Stimulated activated CD4-positive, alpha-beta T cell treated with anti-CD3 and anti-CD28 coated beads, Interleukin-1b, Interleukin-23, amount 100 ng/mL, for 48 hours (primary cell): ENCODE data around the gene SEPTIN3.

Source experiments
- DNase-seq: peaks from one replicate; pipeline ENCODE4 v3.0.0-alpha.2; 2020

SEPTIN3 gene

DNA sequence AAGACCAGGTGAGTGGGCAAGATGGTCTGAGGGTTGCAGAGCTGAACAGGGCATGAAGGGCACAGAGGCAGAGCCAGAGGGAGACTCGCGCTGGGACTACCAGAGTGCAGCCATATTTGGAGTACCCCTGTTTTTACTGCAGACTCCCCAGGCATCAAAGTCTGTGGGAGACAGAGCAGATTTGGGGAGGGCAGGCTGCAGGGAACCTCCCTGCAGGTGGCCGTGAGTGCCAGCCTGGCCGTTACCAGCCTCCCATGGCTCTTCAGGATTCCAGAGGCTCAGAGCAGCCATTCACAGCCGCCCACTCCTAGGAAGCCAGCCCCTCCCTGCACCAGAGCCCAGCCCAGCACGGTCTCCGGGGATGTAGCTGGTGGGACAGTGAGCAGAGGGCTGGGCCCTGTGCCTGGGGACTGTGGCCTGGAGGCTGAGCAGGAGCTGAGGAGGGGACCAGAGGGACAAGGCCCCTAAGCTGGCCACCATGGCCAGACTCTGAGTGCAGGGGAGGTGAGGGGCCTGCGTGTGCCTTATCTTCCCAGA, at the start of gene SEPTIN3:
TSS of gene SEPTIN3 (plus strand) at position 334 of the 537 bp plus-strand sequence. CDS start 2,050 bp downstream, outside the sequence.
- DNase-seq: no peak

GRCh38 chr22:41920271-41920976, 48.8 kb upstream of the SEPTIN3 start:
- no peak for DNase-seq

- no peak for DNase-seq
Measured at GRCh38 chr22:41922328-41922727, 46.9 kb upstream of the SEPTIN3 start.

- no peak for DNase-seq
Measured at GRCh38 chr22:41922940-41923594, 46.2 kb upstream of the SEPTIN3 start.

DNA sequence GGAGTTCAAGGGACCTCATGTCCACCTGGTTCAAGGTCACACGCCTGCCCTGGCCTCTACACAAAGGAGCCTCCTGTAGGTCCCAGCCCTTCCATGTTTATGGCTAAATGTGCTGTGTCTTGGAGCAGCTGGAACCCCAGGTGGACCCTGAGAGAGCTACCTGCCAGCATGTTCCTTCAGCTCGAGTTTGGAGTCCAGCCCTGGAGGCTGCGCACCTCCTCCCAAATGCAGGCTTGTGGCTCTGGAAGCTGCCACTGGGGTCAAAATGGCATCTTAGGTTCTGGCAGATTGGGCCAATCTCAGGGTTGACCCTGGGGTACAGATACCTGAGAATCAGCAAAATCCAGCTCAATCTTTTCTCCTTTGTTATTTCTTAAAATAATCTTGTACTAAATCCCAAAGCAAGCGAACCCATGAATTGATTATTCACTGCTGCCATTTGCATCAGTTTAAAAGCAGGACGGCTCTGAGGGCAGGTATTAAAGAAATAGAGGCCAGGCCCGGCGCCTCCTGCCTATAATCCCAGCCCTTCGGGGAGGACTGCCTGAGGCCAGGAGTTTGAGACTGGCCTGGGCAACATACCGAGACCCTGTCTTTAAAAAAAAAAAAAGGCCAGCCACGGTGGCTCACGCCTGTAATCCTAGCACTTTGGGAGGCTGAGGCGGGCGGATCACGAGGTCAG, 45.5 kb upstream of the SEPTIN3 start:
- DNase-seq: no peak

DNA sequence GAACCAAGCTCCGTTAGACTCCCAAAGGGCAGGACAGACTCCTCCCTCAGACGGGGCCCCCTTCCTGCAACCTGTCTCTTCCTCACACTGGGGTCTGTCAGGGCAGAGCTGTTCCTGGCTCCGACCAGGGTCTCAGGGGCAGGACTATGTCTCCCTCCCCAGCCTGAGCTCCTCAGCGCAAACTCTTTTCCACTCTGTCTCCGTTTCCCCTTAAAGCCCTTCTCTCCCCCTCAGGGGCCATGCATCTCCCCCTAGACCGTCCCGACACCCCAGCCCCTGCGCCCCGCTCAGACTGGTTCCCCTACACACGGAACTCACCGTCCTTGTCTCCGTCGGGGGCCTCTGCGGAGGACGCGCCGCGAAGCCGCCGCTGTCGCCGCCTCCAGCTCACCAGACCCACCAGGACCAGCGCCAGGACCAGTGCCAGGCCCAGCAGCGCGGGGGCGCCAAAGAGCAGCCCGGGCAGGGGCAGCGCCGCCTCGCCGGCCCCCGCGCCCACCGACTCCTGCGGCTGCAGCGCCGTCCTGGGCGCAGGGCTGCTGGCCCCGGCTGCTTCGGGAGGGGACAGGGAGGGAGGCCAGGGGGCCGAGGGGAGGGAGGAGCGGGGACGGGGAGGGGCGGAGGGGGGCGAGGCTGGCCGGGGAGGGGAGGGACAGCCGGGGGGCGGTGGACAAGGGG, 43.3 kb upstream of the SEPTIN3 start:
- DNase-seq: peak; percentile 77

DNA sequence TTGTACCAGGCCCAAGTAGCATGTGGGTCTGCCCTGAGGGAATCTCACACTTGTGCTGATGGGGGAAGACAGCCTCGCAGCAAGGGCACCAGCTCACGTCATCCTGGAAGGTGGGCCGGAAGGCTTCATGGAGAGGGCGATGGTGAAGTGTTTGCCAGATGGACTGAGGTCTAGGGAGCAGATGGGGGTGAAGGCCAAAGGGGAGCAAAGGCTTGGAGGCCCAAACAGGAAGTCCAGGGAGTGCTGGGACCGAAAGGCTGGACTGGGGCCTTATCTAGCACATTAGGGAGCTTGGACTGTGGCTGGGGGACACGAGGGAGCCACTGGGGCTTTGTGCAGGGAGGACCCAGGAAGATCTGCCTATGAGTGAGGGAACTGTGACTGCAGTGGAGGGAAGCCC, 41.4 kb upstream of the SEPTIN3 start:
- no peak for DNase-seq

- no peak for DNase-seq
Measured at GRCh38 chr22:41928593-41929417, 40.4 kb upstream of the SEPTIN3 start.

- no peak for DNase-seq
Measured at GRCh38 chr22:41929418-41929810, 39.8 kb upstream of the SEPTIN3 start.

- DNase-seq: no peak
Measured at GRCh38 chr22:41931701-41932269, 37.5 kb upstream of the SEPTIN3 start.

- no peak for DNase-seq
Measured at GRCh38 chr22:41932353-41932752, 36.9 kb upstream of the SEPTIN3 start.

- DNase-seq: no peak
Measured at GRCh38 chr22:41933411-41934177, 35.6 kb upstream of the SEPTIN3 start.

- no peak for DNase-seq
Measured at GRCh38 chr22:41934284-41935014, 34.8 kb upstream of the SEPTIN3 start.

DNA sequence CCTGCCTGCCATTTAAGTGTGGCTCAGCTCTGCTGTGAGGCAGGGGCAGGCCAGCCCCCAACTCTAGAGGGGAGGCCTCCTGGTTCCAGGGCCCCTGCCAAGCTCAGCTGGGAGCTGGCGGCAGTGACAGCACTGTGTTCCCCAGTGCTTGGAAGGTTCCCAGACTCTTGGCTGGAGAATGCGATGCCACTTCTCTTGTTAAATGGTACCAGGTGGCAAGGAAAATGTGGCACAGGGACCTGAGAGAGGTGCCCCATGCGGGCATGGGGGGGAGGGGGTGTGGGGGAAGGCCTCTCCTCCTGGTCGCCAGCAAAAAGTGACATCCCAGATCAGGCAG, 34.3 kb upstream of the SEPTIN3 start:
- no peak for DNase-seq

- DNase-seq: no peak
Measured at GRCh38 chr22:41935509-41935908, 33.7 kb upstream of the SEPTIN3 start.

DNA sequence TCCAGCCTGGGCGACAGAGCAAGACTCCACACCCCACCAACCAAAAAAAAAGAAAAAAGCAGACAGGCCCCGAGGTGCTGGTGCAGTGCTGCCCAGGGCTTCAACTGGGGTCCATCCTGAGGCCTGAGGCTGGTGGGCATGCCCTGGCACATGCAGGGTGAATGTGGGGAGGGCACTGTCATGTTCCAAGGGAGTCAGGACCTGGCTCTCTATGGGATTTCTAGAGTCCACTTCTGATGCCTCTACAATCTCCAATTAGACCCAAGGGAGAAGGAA, 32.4 kb upstream of the SEPTIN3 start:
- no peak for DNase-seq

- DNase-seq: peak; percentile 97
Measured at GRCh38 chr22:41939981-41940831, 29.0 kb upstream of the SEPTIN3 start.

DNA sequence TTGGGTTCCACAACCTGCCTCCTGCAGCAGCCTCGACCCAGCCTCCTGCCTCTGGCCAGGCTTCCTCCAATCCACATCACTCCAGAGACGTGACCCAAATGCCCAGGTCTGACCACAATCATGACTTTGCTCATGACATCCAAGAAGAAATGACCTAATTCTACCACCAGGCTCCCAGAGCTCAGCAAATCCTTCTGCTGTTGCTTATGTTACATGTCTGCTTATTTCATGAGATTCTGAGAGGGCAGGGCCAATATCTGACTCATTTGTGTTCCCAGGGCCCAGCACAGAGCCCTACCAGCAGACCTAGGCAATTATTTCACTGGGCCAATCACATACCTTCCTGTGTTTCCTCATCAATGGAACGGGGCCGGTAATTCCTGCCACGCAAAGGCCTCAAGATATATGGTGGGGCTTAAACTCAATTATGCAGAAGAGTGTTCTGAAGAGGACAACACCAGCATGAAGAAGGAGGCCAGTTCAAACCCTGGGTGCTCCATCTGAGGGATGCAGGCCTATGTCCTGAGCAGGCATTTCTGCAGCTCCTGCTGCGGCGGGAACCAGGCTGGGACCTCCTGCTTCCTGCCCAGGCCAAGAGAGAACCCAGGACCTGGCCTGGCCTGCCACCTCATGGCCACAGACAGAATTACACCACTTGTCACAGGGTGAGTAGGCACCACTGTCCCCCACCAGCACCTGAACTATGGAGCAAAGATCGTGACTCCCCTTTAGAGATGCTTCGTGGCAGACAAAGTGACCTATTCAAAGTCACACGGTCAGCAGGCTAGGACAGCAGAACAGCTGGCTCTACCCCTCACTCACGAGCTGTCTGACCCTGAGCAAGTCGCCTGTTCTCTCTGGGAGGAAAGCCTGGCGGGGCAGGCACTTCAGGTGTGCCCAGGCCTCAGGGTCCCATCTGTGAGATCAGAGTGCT, 28.1 kb upstream of the SEPTIN3 start:
- DNase-seq: peak; percentile 83
